PFSK-1 (cell line): Measurements from ENCODE around the gene TMEM218.

Experiments used
- FOXP2 ChIP-seq: optimal IDR thresholded peaks from 2 replicates; pipeline ENCODE3; 2011; ENCODE audit warnings: borderline replicate concordance, control low read depth, inconsistent platforms; ENCODE audit not compliant: insufficient read depth; ENCODE audit errors: extremely low read length, extremely low read depth
- POLR2AphosphoS5 ChIP-seq: IDR thresholded peaks from 2 replicates; pipeline ENCODE4 v1.6.1; 2012; ENCODE audit warnings: low read depth, mild to moderate bottlenecking, control low read depth, low read length, moderate library complexity
- SIN3A ChIP-seq: IDR thresholded peaks from 2 replicates; pipeline ENCODE4 v1.6.1; 2012; ENCODE audit warnings: mild to moderate bottlenecking, low read length, moderate library complexity, borderline replicate concordance; ENCODE audit not compliant: insufficient read depth
- TAF1 ChIP-seq: IDR thresholded peaks from 2 replicates; pipeline ENCODE4 v1.6.1; 2012; ENCODE audit warnings: low read length, control low read depth, borderline replicate concordance; ENCODE audit not compliant: insufficient read depth
- TF ChIP-seq, protein P1 (sequence below), 2 experiments: IDR thresholded peaks; 2 replicates each; pipeline versions ENCODE4 v1.6.1 to v1.8.0; 2011 to 2012; ENCODE audit warnings: low read depth in 2 of 2, low read length in 2 of 2, control low read depth in 1 of 2, inconsistent platforms in 1 of 2, mild to moderate bottlenecking in 1 of 2, moderate library complexity in 1 of 2; ENCODE audit not compliant: insufficient read depth in 1 of 2

The TMEM218 gene

DNA sequence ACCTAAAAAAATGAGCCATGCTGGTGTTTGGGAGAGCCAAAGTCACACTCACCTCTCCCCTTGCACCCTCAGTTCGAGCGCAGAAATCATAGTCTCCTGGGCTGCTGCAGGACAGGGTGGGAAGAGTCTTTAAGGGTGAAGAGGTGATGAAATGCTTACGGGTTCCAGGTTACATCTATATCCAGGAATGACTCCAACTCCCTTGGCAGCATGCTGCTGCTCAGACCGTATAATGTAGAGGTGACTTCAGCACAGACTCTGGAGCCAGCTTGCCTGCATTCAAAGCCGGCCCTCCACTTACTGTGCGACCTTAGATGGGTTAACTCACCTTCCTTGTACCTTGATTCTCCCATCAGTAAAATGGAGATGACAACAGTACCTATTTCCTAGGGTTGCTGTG, 35.9 kb upstream of the TMEM218 start:
- TF ChIP-seq FOXP2 (no peak), TAF1 (no peak), SIN3A (no peak)
- TF ChIP-seq, protein P1, sequence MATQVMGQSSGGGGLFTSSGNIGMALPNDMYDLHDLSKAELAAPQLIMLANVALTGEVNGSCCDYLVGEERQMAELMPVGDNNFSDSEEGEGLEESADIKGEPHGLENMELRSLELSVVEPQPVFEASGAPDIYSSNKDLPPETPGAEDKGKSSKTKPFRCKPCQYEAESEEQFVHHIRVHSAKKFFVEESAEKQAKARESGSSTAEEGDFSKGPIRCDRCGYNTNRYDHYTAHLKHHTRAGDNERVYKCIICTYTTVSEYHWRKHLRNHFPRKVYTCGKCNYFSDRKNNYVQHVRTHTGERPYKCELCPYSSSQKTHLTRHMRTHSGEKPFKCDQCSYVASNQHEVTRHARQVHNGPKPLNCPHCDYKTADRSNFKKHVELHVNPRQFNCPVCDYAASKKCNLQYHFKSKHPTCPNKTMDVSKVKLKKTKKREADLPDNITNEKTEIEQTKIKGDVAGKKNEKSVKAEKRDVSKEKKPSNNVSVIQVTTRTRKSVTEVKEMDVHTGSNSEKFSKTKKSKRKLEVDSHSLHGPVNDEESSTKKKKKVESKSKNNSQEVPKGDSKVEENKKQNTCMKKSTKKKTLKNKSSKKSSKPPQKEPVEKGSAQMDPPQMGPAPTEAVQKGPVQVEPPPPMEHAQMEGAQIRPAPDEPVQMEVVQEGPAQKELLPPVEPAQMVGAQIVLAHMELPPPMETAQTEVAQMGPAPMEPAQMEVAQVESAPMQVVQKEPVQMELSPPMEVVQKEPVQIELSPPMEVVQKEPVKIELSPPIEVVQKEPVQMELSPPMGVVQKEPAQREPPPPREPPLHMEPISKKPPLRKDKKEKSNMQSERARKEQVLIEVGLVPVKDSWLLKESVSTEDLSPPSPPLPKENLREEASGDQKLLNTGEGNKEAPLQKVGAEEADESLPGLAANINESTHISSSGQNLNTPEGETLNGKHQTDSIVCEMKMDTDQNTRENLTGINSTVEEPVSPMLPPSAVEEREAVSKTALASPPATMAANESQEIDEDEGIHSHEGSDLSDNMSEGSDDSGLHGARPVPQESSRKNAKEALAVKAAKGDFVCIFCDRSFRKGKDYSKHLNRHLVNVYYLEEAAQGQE (IDR thresholded peaks at IDR 0.05; ENCODE audit: insufficient read depth in 1 of 2, low read depth in 2 of 2, low read length in 2 of 2), result no peak

DNA sequence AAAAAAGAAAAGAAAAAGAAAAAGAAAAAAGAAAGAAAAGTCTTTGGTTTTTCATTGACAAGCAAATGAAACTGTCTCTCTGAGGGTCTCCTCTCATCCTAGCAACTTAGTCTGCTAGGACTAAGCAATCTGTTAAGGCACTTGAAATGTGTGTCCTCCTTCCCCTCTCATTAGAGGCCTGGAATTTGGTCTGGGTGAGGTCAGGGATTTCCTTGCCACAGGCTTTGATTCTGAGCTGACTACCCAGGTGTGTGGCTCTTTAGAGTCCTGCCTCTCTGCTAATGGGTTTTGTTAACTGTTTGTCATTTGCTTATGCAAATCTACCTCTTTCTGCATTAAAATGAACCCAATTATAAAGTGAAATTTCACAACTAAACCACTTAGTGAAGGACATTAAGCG, 34.8 kb upstream of the TMEM218 start:
- TF ChIP-seq SIN3A (no peak), TAF1 (no peak), FOXP2 (no peak), POLR2AphosphoS5 (no peak)
- TF ChIP-seq, protein P1 (IDR thresholded peaks at IDR 0.05; ENCODE audit: insufficient read depth in 1 of 2, low read depth in 2 of 2, low read length in 2 of 2), result no peak

DNA sequence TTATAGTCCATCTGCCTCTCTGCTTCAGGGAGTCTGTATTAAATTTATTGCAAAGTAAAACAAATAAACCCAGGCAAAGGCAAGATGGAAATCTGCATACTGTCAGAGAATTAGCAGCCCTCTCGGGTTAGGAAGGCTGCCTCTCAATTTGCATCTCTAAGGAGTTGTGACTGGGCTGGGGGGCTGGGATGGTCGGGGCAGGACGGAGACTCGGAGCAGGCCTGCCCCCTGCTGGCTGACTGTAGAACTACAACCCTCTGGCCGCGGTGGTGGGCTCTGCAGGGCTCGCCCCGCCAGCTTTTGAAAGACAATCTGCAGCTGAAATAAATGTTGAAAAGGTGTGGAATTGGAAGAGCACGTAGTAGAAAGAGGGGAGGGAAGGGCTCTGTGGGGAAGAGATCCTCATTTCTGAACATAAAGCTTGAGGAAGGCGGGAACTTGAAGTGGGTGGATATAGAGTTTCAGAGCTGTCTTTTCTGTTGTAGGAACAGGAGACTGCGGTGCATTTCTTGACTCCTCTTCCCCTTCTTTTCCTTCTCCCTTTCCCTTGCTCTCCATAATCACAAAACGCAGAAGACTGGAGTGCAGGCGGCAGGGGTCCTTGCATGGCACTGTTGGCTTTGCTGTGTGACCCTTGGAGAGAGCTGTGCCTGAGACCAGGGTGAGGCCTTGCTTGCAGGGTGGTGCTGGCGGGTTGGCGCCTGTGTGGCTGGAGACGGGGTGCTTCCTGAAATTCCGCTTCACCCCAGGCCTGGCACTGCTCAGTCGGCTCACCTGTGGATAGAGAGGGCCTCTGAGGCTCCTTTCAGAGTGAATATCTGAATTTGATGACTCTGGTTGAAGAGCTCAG, 30.5 kb upstream of the TMEM218 start:
- no peak for TF ChIP-seq TAF1
- TF ChIP-seq SIN3A, result no peak
- TF ChIP-seq, protein P1 (IDR thresholded peaks at IDR 0.05; ENCODE audit: insufficient read depth in 1 of 2, low read depth in 2 of 2, low read length in 2 of 2), result no peak
- TF ChIP-seq FOXP2, result peak; percentile 53
- no peak for TF ChIP-seq POLR2AphosphoS5

DNA sequence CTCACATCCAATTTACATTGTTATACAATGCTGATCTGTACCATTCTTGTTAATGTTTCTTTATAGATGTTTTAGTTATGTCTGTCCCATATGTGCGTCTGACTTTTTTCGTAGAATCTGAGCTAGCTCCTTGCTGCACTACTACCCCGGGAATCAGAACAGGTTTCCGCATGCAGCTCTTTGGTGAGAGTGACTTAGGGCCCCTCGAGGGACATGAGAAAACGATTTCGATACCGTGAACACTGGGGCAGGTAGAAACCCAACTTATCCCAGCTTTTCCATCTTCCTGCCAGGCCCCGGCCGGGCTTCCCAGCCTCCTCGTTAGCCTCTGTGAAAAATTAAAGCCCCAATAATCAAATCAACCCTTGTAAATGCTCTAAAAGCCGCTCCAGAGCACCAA, 29.8 kb upstream of the TMEM218 start:
- TF ChIP-seq FOXP2, result no peak
- no peak for TF ChIP-seq SIN3A
- TF ChIP-seq TAF1, result no peak
- no peak for TF ChIP-seq POLR2AphosphoS5
- TF ChIP-seq, protein P1 (IDR thresholded peaks at IDR 0.05; ENCODE audit: insufficient read depth in 1 of 2, low read depth in 2 of 2, low read length in 2 of 2), result no peak

DNA sequence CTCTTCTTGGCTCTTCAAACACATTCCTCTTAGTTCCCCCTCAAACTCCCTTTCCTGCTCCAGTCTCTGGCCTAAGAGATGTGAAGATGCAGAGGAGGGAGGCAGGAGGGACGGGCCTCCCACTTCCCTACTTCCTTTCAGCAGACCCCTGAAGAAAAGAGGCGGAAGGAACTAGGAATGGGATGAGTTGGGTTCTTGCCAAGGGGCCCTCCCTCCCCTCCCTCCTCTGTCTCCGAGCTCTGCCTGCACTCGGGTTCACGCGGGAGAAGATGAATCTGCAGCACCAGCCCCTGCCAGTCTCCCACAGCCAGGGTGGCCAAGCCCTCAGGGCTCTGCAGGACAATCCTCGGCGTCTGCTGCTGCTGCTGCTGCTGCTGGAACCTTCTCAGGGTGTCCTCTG, 28.8 kb upstream of the TMEM218 start:
- TF ChIP-seq SIN3A (no peak), POLR2AphosphoS5 (no peak), FOXP2 (no peak)
